Trophoblast cell (in vitro differentiated cells and primary cell): ENCODE results near the gene C2orf81.

Experiments
- DNase-seq, 2 donors: peaks; one replicate each; pipeline ENCODE4 v3.0.0-alpha.2; 2016
- H2AFZ ChIP-seq: 2 replicates; pipeline ENCODE4 v1.6.1; 2013; ENCODE audit warnings: low read length, moderate library complexity, mild to moderate bottlenecking; ENCODE audit not compliant: insufficient read depth, poor library complexity
- H2AK5ac ChIP-seq: 2 replicates; pipeline ENCODE4 v1.6.1; 2013; ENCODE audit warnings: mild to moderate bottlenecking, low read length
- H2BK120ac ChIP-seq: 2 replicates; pipeline ENCODE4 v1.6.1; 2013; ENCODE audit warnings: low read length, mild to moderate bottlenecking, moderate library complexity; ENCODE audit not compliant: insufficient read depth, poor library complexity
- H2BK12ac ChIP-seq: 2 replicates; pipeline ENCODE4 v1.6.1; 2013; ENCODE audit warnings: mild to moderate bottlenecking, low read length, moderate library complexity
- H2BK5ac ChIP-seq: 2 replicates; pipeline ENCODE4 v1.6.1; 2013; ENCODE audit warnings: low read length, low read depth, moderate library complexity, mild to moderate bottlenecking; ENCODE audit not compliant: poor library complexity
- H3K14ac ChIP-seq: 2 replicates; pipeline ENCODE4 v1.6.1; 2013; ENCODE audit warnings: mild to moderate bottlenecking, low read length
- H3K18ac ChIP-seq: 2 replicates; pipeline ENCODE4 v1.6.1; 2013; ENCODE audit warnings: mild to moderate bottlenecking, low read length
- H3K23ac ChIP-seq: 2 replicates; pipeline ENCODE4 v1.6.1; 2013; ENCODE audit warnings: low read length
- H3K27ac ChIP-seq: 2 replicates; pipeline ENCODE4 v1.5.1; 2013; ENCODE audit warnings: low read depth, mild to moderate bottlenecking, inconsistent platforms, low read length, moderate library complexity
- H3K27me3 ChIP-seq: 2 replicates; pipeline ENCODE4 v1.6.1; 2013; ENCODE audit warnings: inconsistent platforms, mild to moderate bottlenecking, low read length, moderate library complexity; ENCODE audit not compliant: insufficient read depth
- H3K36me3 ChIP-seq, 2 experiments: 1 replicate in 1 of 2; 2 replicates in 1 of 2; pipeline ENCODE4 v1.6.1; 2013; ENCODE audit warnings: low read length in 2 of 2, mild to moderate bottlenecking in 2 of 2, moderate library complexity in 1 of 2; ENCODE audit not compliant: insufficient read depth in 2 of 2, control insufficient read depth in 1 of 2
- H3K4ac ChIP-seq: 2 replicates; pipeline ENCODE4 v1.6.1; 2013; ENCODE audit warnings: low read depth, mild to moderate bottlenecking, low read length, moderate library complexity
- H3K4me1 ChIP-seq, 2 experiments: 1 replicate in 1 of 2; 2 replicates in 1 of 2; pipeline ENCODE4 v1.6.1; 2013; ENCODE audit warnings: low read length in 2 of 2, mild to moderate bottlenecking in 2 of 2, moderate library complexity in 1 of 2; ENCODE audit not compliant: insufficient read depth in 2 of 2, control insufficient read depth in 1 of 2
- H3K4me2 ChIP-seq: 2 replicates; pipeline ENCODE4 v1.6.1; 2013; ENCODE audit warnings: inconsistent platforms, mild to moderate bottlenecking, low read length, moderate library complexity
- H3K4me3 ChIP-seq: 2 replicates; pipeline ENCODE4 v1.5.1; 2013; ENCODE audit warnings: mild to moderate bottlenecking, low read depth, low read length, inconsistent platforms
- H3K79me1 ChIP-seq: one replicate; pipeline ENCODE4 v1.6.1; 2013; ENCODE audit warnings: low read length
- H3K79me2 ChIP-seq: 2 replicates; pipeline ENCODE4 v1.6.1; 2013; ENCODE audit warnings: low read length, mild to moderate bottlenecking; ENCODE audit not compliant: control insufficient read depth, insufficient read depth, poor library complexity
- H3K9ac ChIP-seq: 2 replicates; pipeline ENCODE4 v1.6.1; 2013; ENCODE audit warnings: mild to moderate bottlenecking, low read length
- H3K9me3 ChIP-seq: 2 replicates; pipeline ENCODE4 v1.6.1; 2013; ENCODE audit warnings: low read depth, mild to moderate bottlenecking, control low read depth, inconsistent platforms, low read length; ENCODE audit not compliant: insufficient read depth
- H4K12ac ChIP-seq: 2 replicates; pipeline ENCODE4 v1.6.1; 2013; ENCODE audit warnings: low read depth, mild to moderate bottlenecking, low read length, moderate library complexity
- H4K8ac ChIP-seq: 2 replicates; pipeline ENCODE4 v1.6.1; 2013; ENCODE audit warnings: low read depth, mild to moderate bottlenecking, low read length, moderate library complexity
- H4K91ac ChIP-seq: one replicate; pipeline ENCODE4 v1.6.1; 2013; ENCODE audit warnings: low read depth, mild to moderate bottlenecking, low read length, moderate library complexity
- WGBS: extraction: QIAGEN DNeasy Blood & Tissue Kit; methylation state at CpG from one replicate; pipeline ENCODE4 v1.1.7; 2013; ENCODE audit warnings: missing lambda C conversion rate; ENCODE audit not compliant: insufficient read length, insufficient coverage; ENCODE audit errors: extremely low coverage; 5-methylcytosine and 5-hydroxymethylcytosine counted together

C2orf81 gene

GRCh38 chr2:74390606-74391005 is 30.8 kb downstream of the C2orf81 start:
- H2BK5ac ChIP-seq: no peak overlapping the region
- no peak for DNase-seq
- no peak overlapping the region for H3K23ac ChIP-seq
- H3K18ac ChIP-seq: no peak overlapping the region
- H4K12ac ChIP-seq: no peak overlapping the region
- WGBS: no CpG with 5 or more reads among the region's 5 CpGs
- peaks cover 2 to 3% of the 10 kb centered on the region in 2 experiments for H3K4me1 ChIP-seq
- H2AFZ ChIP-seq: no peak overlapping the region
- peak overlapping the region; percentile 58 for H3K4ac ChIP-seq
- no peak overlapping the region for H3K9ac ChIP-seq
- peaks cover 8% of the 10 kb centered on the region for H3K79me2 ChIP-seq
- H3K27me3 ChIP-seq: no peaks in the 10 kb centered on the region
- H2BK120ac ChIP-seq: no peak overlapping the region
- H4K8ac ChIP-seq: no peak overlapping the region
- no peak overlapping the region for H2AK5ac ChIP-seq
- H4K91ac ChIP-seq: no peak overlapping the region
- no peak overlapping the region for H2BK12ac ChIP-seq
- peak overlapping the region; percentile 58 for H3K4me2 ChIP-seq
- H3K27ac ChIP-seq: no peak overlapping the region
- no peaks in the 10 kb centered on the region for H3K36me3 ChIP-seq
- no peak overlapping the region for H3K14ac ChIP-seq
- H3K9me3 ChIP-seq: no peaks in the 10 kb centered on the region
- peaks cover 8% of the 10 kb centered on the region for H3K79me1 ChIP-seq
- no peak overlapping the region for H3K4me3 ChIP-seq

GRCh38 chr2:74387346-74387745 is 34.1 kb downstream of the C2orf81 start:
- Histone ChIP-seq H3K79me1 (peaks cover 8% of the 10 kb centered on the region), H4K12ac (no peak overlapping the region), H2BK120ac (no peak overlapping the region), H3K79me2 (peaks cover 8% of the 10 kb centered on the region), H4K8ac (no peak overlapping the region), H3K4me1 (peaks cover 1 to 3% of the 10 kb centered on the region in 2 experiments), H2BK12ac (no peak overlapping the region), H3K9ac (no peak overlapping the region), H3K4me2 (no peak overlapping the region), H3K36me3 (peaks cover 4 to 9% of the 10 kb centered on the region in 2 experiments), H3K18ac (no peak overlapping the region), H3K27ac (no peak overlapping the region), H3K27me3 (no peaks in the 10 kb centered on the region), H3K9me3 (no peaks in the 10 kb centered on the region), H2BK5ac (no peak overlapping the region), H3K23ac (no peak overlapping the region), H3K14ac (no peak overlapping the region), H2AFZ (no peak overlapping the region), H3K4me3 (no peak overlapping the region), H3K4ac (peak overlapping the region; percentile 17), H4K91ac (no peak overlapping the region), H2AK5ac (no peak overlapping the region)
- no CpG with 5 or more reads among the region's 1 CpG for WGBS
- DNase-seq: no peak

GRCh38 chr2:74385396-74385795 is 36.0 kb downstream of the C2orf81 start:
- no peaks in the 10 kb centered on the region for H3K79me2 ChIP-seq
- H3K4me1 ChIP-seq: peaks cover 0 to 1% of the 10 kb centered on the region in 2 experiments
- no peak overlapping the region for H3K27ac ChIP-seq
- H4K12ac ChIP-seq: no peak overlapping the region
- no peak overlapping the region for H2BK120ac ChIP-seq
- H2AFZ ChIP-seq: no peak overlapping the region
- H2AK5ac ChIP-seq: no peak overlapping the region
- no peaks in the 10 kb centered on the region for H3K9me3 ChIP-seq
- no peak overlapping the region for H4K91ac ChIP-seq
- no peak overlapping the region for H3K14ac ChIP-seq
- H3K23ac ChIP-seq: no peak overlapping the region
- no peak overlapping the region for H3K4me3 ChIP-seq
- no peak overlapping the region for H3K4ac ChIP-seq
- no peak overlapping the region for H3K9ac ChIP-seq
- no peak overlapping the region for H2BK5ac ChIP-seq
- H3K79me1 ChIP-seq: no peaks in the 10 kb centered on the region
- no CpG with 5 or more reads among the region's 8 CpGs for WGBS
- H3K4me2 ChIP-seq: no peak overlapping the region
- no peak for DNase-seq
- H4K8ac ChIP-seq: no peak overlapping the region
- no peaks in the 10 kb centered on the region for H3K27me3 ChIP-seq
- peaks cover 4 to 9% of the 10 kb centered on the region in 2 experiments for H3K36me3 ChIP-seq
- no peak overlapping the region for H2BK12ac ChIP-seq
- H3K18ac ChIP-seq: no peak overlapping the region

GRCh38 chr2:74384051-74384450 is 37.4 kb downstream of the C2orf81 start:
- Histone ChIP-seq H2BK12ac (no peak overlapping the region), H2AFZ (no peak overlapping the region), H3K79me2 (peaks cover 3% of the 10 kb centered on the region), H3K9ac (no peak overlapping the region), H3K4me1 (peaks cover 5 to 8% of the 10 kb centered on the region in 2 experiments), H3K4me3 (no peak overlapping the region), H2BK5ac (no peak overlapping the region), H4K12ac (no peak overlapping the region), H3K4me2 (no peak overlapping the region), H3K36me3 (peaks cover 4 to 9% of the 10 kb centered on the region in 2 experiments), H3K9me3 (no peaks in the 10 kb centered on the region), H3K4ac (peak overlapping the region; percentile 32), H2BK120ac (no peak overlapping the region), H3K18ac (no peak overlapping the region), H3K14ac (no peak overlapping the region), H3K27me3 (no peaks in the 10 kb centered on the region), H2AK5ac (no peak overlapping the region), H3K27ac (no peak overlapping the region), H3K79me1 (no peaks in the 10 kb centered on the region), H4K91ac (no peak overlapping the region), H3K23ac (no peak overlapping the region), H4K8ac (no peak overlapping the region)
- no CpG with 5 or more reads among the region's 3 CpGs for WGBS
- DNase-seq: peak in 1 of 2 donors; percentile 83
